NB4 (cell line): ENCODE measurements around the gene DNPH1.

Source experiments
- MYC ChIP-seq: IDR thresholded peaks from 2 replicates; pipeline ENCODE4 v1.6.1; 2011; ENCODE audit warnings: low read depth, low read length
- POLR2A ChIP-seq: IDR thresholded peaks from 2 replicates; pipeline ENCODE4 v1.6.1; 2011; ENCODE audit warnings: mild to moderate bottlenecking; ENCODE audit not compliant: insufficient read length; ENCODE audit errors: extremely low read depth
- TF ChIP-seq, protein P1 (sequence below): IDR thresholded peaks from one replicate; pipeline ENCODE4 v1.5.1; 2012; ENCODE audit warnings: low read depth, low read length

DNA sequence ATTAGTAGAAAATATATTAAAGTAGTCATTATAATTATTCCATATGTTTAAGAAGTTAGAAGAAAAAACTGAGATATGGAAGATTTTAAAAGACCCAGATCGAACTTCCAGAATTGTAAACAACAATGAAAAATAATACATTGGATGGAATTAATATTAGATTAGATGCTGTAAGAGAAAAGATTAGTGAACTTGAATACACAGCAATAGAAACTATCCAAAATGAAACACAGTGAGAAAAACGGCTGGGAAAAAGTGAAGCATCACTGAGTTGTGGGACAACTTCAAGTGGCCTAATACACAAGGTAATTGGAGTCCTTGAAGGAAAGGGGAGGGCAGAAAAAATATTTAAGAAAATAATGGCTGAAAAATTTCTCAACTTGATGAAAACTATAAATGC, 9.8 kb upstream of the DNPH1 start:
- TF ChIP-seq, protein P1, sequence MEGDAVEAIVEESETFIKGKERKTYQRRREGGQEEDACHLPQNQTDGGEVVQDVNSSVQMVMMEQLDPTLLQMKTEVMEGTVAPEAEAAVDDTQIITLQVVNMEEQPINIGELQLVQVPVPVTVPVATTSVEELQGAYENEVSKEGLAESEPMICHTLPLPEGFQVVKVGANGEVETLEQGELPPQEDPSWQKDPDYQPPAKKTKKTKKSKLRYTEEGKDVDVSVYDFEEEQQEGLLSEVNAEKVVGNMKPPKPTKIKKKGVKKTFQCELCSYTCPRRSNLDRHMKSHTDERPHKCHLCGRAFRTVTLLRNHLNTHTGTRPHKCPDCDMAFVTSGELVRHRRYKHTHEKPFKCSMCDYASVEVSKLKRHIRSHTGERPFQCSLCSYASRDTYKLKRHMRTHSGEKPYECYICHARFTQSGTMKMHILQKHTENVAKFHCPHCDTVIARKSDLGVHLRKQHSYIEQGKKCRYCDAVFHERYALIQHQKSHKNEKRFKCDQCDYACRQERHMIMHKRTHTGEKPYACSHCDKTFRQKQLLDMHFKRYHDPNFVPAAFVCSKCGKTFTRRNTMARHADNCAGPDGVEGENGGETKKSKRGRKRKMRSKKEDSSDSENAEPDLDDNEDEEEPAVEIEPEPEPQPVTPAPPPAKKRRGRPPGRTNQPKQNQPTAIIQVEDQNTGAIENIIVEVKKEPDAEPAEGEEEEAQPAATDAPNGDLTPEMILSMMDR, result no peak
- TF ChIP-seq POLR2A (no peak), MYC (no peak)
